Effector CD4-positive, alpha-beta T cell (primary cell): ENCODE data around the gene RAC3.

Experiments used
- DNase-seq: peaks from one replicate; pipeline ENCODE4 v3.0.0-alpha.2; 2020

RAC3 gene

GRCh38 chr17:82058230-82058854 is 26.9 kb downstream of the RAC3 start:
- no peak for DNase-seq

- DNase-seq = no peak
Measured at GRCh38 chr17:82058855-82059249, 27.4 kb downstream of the RAC3 start.

GRCh38 chr17:82059272-82060000 is 28.0 kb downstream of the RAC3 start:
- no peak for DNase-seq

- no peak for DNase-seq
Measured at GRCh38 chr17:82060001-82060380, 28.5 kb downstream of the RAC3 start.

- no peak for DNase-seq
Measured at GRCh38 chr17:82060614-82061013, 29.1 kb downstream of the RAC3 start.

GRCh38 chr17:82061047-82061925 is 29.8 kb downstream of the RAC3 start:
- DNase-seq = no peak

GRCh38 chr17:82062076-82062983 is 30.9 kb downstream of the RAC3 start:
- no peak for DNase-seq

- DNase-seq = no peak
Measured at GRCh38 chr17:82062984-82063368, 31.5 kb downstream of the RAC3 start.

- no peak for DNase-seq
Measured at GRCh38 chr17:82063424-82064415, 32.2 kb downstream of the RAC3 start.

GRCh38 chr17:82064433-82065192 is 33.1 kb downstream of the RAC3 start:
- no peak for DNase-seq

GRCh38 chr17:82065193-82065637 is 33.7 kb downstream of the RAC3 start:
- no peak for DNase-seq

GRCh38 chr17:82065638-82066303 is 34.3 kb downstream of the RAC3 start, which contains the start of gene DUS1L:
Gene DUS1L, minus strand, starts transcription at chr17:82065804. Its CDS starts 745 bp downstream, at chr17:82065059.
- peak; percentile 60 for DNase-seq

GRCh38 chr17:82070611-82071010 is 39.1 kb downstream of the RAC3 start:
- DNase-seq = no peak

- no peak for DNase-seq
Measured at GRCh38 chr17:82072827-82073226, 41.3 kb downstream of the RAC3 start.

GRCh38 chr17:82073446-82073845 is 42.0 kb downstream of the RAC3 start:
- DNase-seq = no peak

GRCh38 chr17:82076018-82076784 is 44.7 kb downstream of the RAC3 start:
- no peak for DNase-seq

GRCh38 chr17:82076785-82077591 is 45.5 kb downstream of the RAC3 start:
- DNase-seq = no peak
